H9 (cell line): ENCODE data around the gene CACNA1I. TPM values are rescaled to one million over a fixed set of nuclear protein-coding genes. Genes with fewer than 3 reads are reported as not detected.

Experiments used
- DNase-seq: peaks from one replicate; pipeline ENCODE4 v3.0.0-alpha.2; 2017
- H2AFZ ChIP-seq: one replicate; pipeline ENCODE4 v1.6.1; 2013; ENCODE audit warnings: mild to moderate bottlenecking, low read length, control low read depth, moderate library complexity
- H2AK5ac ChIP-seq: 2 replicates; pipeline ENCODE4 v1.6.1; 2013; ENCODE audit warnings: low read length, control low read depth, mixed read lengths; ENCODE audit not compliant: insufficient read length
- H2BK120ac ChIP-seq: one replicate; pipeline ENCODE4 v1.6.1; 2013; ENCODE audit warnings: low read depth, mild to moderate bottlenecking, low read length, control low read depth, inconsistent platforms; ENCODE audit not compliant: poor library complexity, severe bottlenecking
- H2BK12ac ChIP-seq: 2 replicates; pipeline ENCODE4 v1.6.1; 2013; ENCODE audit warnings: low read length, control low read depth, mixed read lengths, low read depth; ENCODE audit not compliant: insufficient read length
- H2BK15ac ChIP-seq: 2 replicates; pipeline ENCODE4 v1.6.1; 2013; ENCODE audit warnings: low read depth, low read length, control low read depth
- H2BK20ac ChIP-seq: one replicate; pipeline ENCODE4 v1.6.1; 2013; ENCODE audit warnings: low read depth, mild to moderate bottlenecking, low read length, control low read depth, inconsistent platforms; ENCODE audit not compliant: poor library complexity, severe bottlenecking
- H2BK5ac ChIP-seq: 2 replicates; pipeline ENCODE4 v1.6.1; 2013; ENCODE audit warnings: low read length, control low read depth, mixed read lengths; ENCODE audit not compliant: insufficient read length
- H3K14ac ChIP-seq: 2 replicates; pipeline ENCODE4 v1.6.1; 2013; ENCODE audit warnings: low read length, control low read depth; ENCODE audit not compliant: insufficient read depth
- H3K18ac ChIP-seq: 2 replicates; pipeline ENCODE4 v1.6.1; 2013; ENCODE audit warnings: low read depth, mild to moderate bottlenecking, mixed read lengths, low read length, control low read depth; ENCODE audit not compliant: insufficient read length
- H3K23ac ChIP-seq: 2 replicates; pipeline ENCODE4 v1.6.1; 2013; ENCODE audit warnings: low read length, control low read depth, mixed read lengths, low read depth; ENCODE audit not compliant: insufficient read length
- H3K23me2 ChIP-seq: 2 replicates; pipeline ENCODE4 v1.6.1; 2013; ENCODE audit warnings: low read depth, mild to moderate bottlenecking, mixed read lengths, low read length, control low read depth; ENCODE audit not compliant: insufficient read length, poor library complexity, severe bottlenecking
- H3K27ac ChIP-seq: 2 replicates; pipeline ENCODE4 v1.5.1; 2013; ENCODE audit warnings: low read length, control low read depth, mixed read lengths, low read depth; ENCODE audit not compliant: insufficient read length
- H3K27me3 ChIP-seq: 2 replicates; pipeline ENCODE4 v1.6.1; 2013; ENCODE audit warnings: low read length, control low read depth, inconsistent platforms; ENCODE audit not compliant: insufficient read depth
- H3K4ac ChIP-seq: 2 replicates; pipeline ENCODE4 v1.6.1; 2013; ENCODE audit warnings: low read depth, mild to moderate bottlenecking, control low read depth, inconsistent platforms, low read length, moderate library complexity
- H3K4me1 ChIP-seq: 2 replicates; pipeline ENCODE4 v1.6.1; 2013; ENCODE audit warnings: low read length, control low read depth, inconsistent platforms; ENCODE audit not compliant: insufficient read depth
- H3K4me2 ChIP-seq: 2 replicates; pipeline ENCODE4 v1.6.1; 2013; ENCODE audit warnings: low read length, control low read depth, mixed read lengths; ENCODE audit not compliant: insufficient read length, insufficient read depth
- H3K56ac ChIP-seq: 2 replicates; pipeline ENCODE4 v1.6.1; 2013; ENCODE audit warnings: low read depth, mild to moderate bottlenecking, mixed read lengths, low read length, control low read depth; ENCODE audit not compliant: insufficient read length
- H3K79me1 ChIP-seq: 2 replicates; pipeline ENCODE4 v1.6.1; 2013; ENCODE audit warnings: low read depth, mild to moderate bottlenecking, moderate library complexity, low read length, control low read depth, inconsistent platforms; ENCODE audit not compliant: insufficient read depth, poor library complexity, severe bottlenecking
- H3K79me2 ChIP-seq: 2 replicates; pipeline ENCODE4 v1.6.1; 2013; ENCODE audit warnings: low read length, control low read depth, inconsistent platforms; ENCODE audit not compliant: insufficient read depth
- H3K9ac ChIP-seq: 2 replicates; pipeline ENCODE4 v1.6.1; 2013; ENCODE audit warnings: low read length, control low read depth, mixed read lengths; ENCODE audit not compliant: insufficient read length; ENCODE audit errors: extremely low read depth
- H3K9me3 ChIP-seq: one replicate; pipeline ENCODE4 v1.6.1; 2013; ENCODE audit warnings: low read depth, low read length, inconsistent platforms; ENCODE audit not compliant: control insufficient read depth
- H3T11ph ChIP-seq: one replicate; pipeline ENCODE4 v1.6.1; 2013; ENCODE audit warnings: mild to moderate bottlenecking, low read length, control low read depth, inconsistent platforms
- H4K20me1 ChIP-seq: one replicate; pipeline ENCODE4 v1.6.1; 2013; ENCODE audit not compliant: control insufficient read depth, insufficient read length, insufficient read depth
- H4K5ac ChIP-seq: 2 replicates; pipeline ENCODE4 v1.6.1; 2013; ENCODE audit warnings: low read depth, mild to moderate bottlenecking, mixed read lengths, low read length, control low read depth; ENCODE audit not compliant: insufficient read length
- H4K8ac ChIP-seq: replicated peaks from 2 replicates; pipeline ENCODE4 v1.6.1; 2013; ENCODE audit warnings: low read length, control low read depth, mixed read lengths, low read depth; ENCODE audit not compliant: insufficient read length
- H4K91ac ChIP-seq: 2 replicates; pipeline ENCODE4 v1.6.1; 2013; ENCODE audit warnings: low read depth, mild to moderate bottlenecking, moderate library complexity, mixed read lengths, low read length, control low read depth; ENCODE audit not compliant: insufficient read length
- H3K27ac Mint-ChIP-seq, 3 experiments: 2 replicates in 2 of 3; 3 replicates in 1 of 3; pipeline ENCODE4 v1.8.0; 2020 to 2021; ENCODE audit warnings: mixed read lengths in 3 of 3, mild to moderate bottlenecking in 1 of 3, moderate library complexity in 1 of 3
- H3K27me3 Mint-ChIP-seq: 2 replicates; pipeline ENCODE4 v1.8.0; 2021; ENCODE audit warnings: low read depth, mild to moderate bottlenecking, moderate library complexity, mixed read lengths
- H3K36me3 Mint-ChIP-seq, 3 experiments: 2 replicates in 2 of 3; 3 replicates in 1 of 3; pipeline ENCODE4 v1.8.0; 2020 to 2021; ENCODE audit warnings: low read depth in 3 of 3, mixed read lengths in 3 of 3; ENCODE audit not compliant: insufficient read depth in 1 of 3
- H3K4me1 Mint-ChIP-seq, 2 experiments: 2 replicates each; pipeline ENCODE4 v1.8.0; 2020; ENCODE audit warnings: mixed read lengths in 2 of 2
- H3K4me3 Mint-ChIP-seq, 2 experiments: 2 replicates in 1 of 2; 3 replicates in 1 of 2; pipeline ENCODE4 v1.8.0; 2020 to 2021; ENCODE audit warnings: mild to moderate bottlenecking in 2 of 2, mixed read lengths in 2 of 2, moderate library complexity in 1 of 2
- H3K9me3 Mint-ChIP-seq, 2 experiments: 2 replicates in 1 of 2; 3 replicates in 1 of 2; pipeline ENCODE4 v1.8.0; 2020; ENCODE audit warnings: mild to moderate bottlenecking in 2 of 2, mixed read lengths in 2 of 2, moderate library complexity in 1 of 2
- CTCF ChIP-seq: fragments of 200-600 bp; sonication (generic); conservative IDR thresholded peaks from 3 replicates; pipeline ENCODE4 v1.8.0; 2021; ENCODE audit warnings: antibody characterized with exemption, mild to moderate bottlenecking
- WGBS: extraction: QIAGEN DNeasy Blood & Tissue Kit; methylation state at CpG from one replicate; pipeline ENCODE4 v1.1.7; 2013; ENCODE audit warnings: missing lambda C conversion rate, low lambda C conversion rate, mixed read lengths; ENCODE audit not compliant: insufficient read length; ENCODE audit errors: extremely low coverage; 5-methylcytosine and 5-hydroxymethylcytosine counted together
- total RNA-seq: library from RNA; stranded (reverse); gene quantifications from 2 replicates; pipeline ENCODE4 v1.2.1, GENCODE V29; 2021

CACNA1I gene
- total RNA-seq, 1 experiment from 2014 or later: 0.50 TPM

DNA sequence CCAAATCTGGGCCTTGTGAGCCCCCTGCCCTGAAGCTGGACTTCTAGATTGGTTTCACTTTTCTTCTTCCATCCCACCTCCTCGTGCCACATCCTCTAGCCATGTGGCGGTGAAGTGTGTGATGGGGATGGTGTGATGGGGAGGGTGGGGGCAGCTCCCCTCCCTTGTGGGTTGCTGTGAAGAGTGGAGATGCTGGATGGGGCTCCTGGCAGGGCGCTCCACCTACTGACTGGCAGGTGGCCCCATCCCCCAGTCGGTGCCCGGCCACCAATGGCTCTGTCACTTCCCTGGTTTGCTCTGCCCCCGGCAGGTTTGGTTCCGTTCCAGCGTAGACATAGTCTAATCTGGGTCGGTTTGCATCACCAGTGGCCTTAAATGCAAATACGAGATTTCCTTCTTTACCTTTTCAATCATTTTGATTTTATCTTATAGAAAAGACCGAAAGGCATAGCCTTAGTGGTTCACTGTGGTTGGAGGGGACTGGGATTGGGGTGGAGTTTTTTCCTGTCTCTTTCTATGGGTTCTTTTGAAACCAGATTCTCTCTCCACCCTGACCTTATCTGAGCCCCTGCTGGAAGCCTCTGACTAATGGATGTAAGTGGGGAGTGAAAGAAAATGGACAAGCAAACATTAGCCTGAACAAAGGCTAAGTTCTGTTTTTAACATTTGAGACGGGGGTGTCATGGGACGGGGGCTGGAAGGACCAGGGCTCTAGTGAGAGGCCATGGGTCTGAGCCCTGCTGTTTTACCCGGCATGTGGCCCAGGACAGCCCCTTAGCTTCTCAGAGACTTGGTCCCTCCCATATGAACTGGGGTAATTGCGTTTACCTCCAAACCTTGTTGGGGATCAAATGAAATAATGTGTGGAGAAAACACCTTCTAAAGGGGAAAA lies 149.3 kb downstream of the CACNA1I start:
- TF ChIP-seq CTCF: no peak
- H2BK20ac ChIP-seq: no peak overlapping the region
- no peak overlapping the region for H3K27ac ChIP-seq
- no peak overlapping the region for H4K5ac ChIP-seq
- no peak for DNase-seq
- WGBS: no CpG with 5 or more reads among the region's 15 CpGs
- H3K27me3 ChIP-seq: no peaks in the 10 kb centered on the region
- H2BK120ac ChIP-seq: no peak overlapping the region
- H3K4me2 ChIP-seq: no peak overlapping the region
- H2AK5ac ChIP-seq: no peak overlapping the region
- Mint-ChIP-seq H3K27me3 (peaks cover 11% of the 10 kb centered on the region), H3K9me3 (no peaks in the 10 kb centered on the region), H3K4me3 (no peak overlapping the region), H3K27ac (no peak overlapping the region), H3K36me3 (no peaks in the 10 kb centered on the region), H3K4me1 (peaks cover 13 to 19% of the 10 kb centered on the region in 2 experiments)
- no peak overlapping the region for H2BK12ac ChIP-seq
- H3K9ac ChIP-seq: no peak overlapping the region
- no peaks in the 10 kb centered on the region for H3K4me1 ChIP-seq
- no peak overlapping the region for H3K56ac ChIP-seq
- no peaks in the 10 kb centered on the region for H3K79me1 ChIP-seq
- H3K14ac ChIP-seq: no peak overlapping the region
- H2AFZ ChIP-seq: no peak overlapping the region
- no peaks in the 10 kb centered on the region for H3K9me3 ChIP-seq
- no peaks in the 10 kb centered on the region for H3K23me2 ChIP-seq
- no peak overlapping the region for H3K23ac ChIP-seq
- no peak overlapping the region for H4K8ac ChIP-seq
- no peaks in the 10 kb centered on the region for H3K79me2 ChIP-seq
- H3T11ph ChIP-seq: no peak overlapping the region
- H2BK5ac ChIP-seq: no peak overlapping the region
- no peaks in the 10 kb centered on the region for H4K20me1 ChIP-seq
- H4K91ac ChIP-seq: no peak overlapping the region
- no peak overlapping the region for H3K4ac ChIP-seq
- no peak overlapping the region for H3K18ac ChIP-seq
- no peak overlapping the region for H2BK15ac ChIP-seq
